NCI-H2196 treated with DMSO at 0.1 percent for 48 hours (cell line): ENCODE data around the gene SMIM13.

Source experiments
- DNase-seq: peaks from one replicate; lab custom pipeline; 2025; ENCODE audit not compliant: unreplicated experiment; lab: John Stamatoyannopoulos, UW

The SMIM13 gene

DNA sequence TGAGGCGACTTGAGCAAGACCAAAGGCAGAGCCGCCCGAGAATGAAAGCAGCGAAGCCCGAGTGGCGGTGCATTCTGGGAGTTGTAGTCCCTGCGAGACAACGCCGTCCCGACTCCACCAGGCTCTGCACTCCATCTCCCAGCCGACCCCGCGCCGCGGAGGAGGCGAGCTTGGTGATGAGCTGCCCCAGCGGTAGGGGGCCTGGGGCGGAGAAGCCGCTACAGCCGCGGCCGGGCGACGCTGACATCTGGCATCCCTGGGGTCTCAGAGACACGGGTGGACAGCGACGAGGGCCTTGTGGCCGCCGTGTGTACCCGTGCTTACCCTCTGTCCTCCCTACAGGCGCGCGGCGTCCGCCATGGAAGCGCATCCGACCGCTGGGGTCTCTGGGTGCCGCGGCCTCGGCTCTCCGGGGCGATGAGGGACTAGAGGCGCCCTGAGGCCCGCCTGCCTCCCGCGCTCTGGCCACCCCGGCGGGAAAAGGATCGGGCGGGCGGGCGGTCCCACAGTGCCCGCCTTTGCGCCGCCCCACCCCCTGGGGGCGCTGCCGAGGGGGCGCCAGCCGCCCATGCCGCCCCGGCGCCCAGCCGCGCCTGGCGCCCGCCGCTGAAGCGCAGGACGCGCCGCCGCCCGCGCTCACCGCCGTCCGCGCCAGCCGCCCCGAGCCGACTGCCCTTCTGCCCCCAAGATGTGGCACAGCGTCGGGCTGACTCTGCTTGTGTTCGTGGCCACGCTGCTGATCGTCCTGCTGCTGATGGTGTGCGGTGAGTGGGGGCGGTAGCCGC lies at the start of gene SMIM13:
SMIM13 (plus strand) TSS at position 209 of the 785 bp plus-strand sequence; CDS start at position 689, 480 bp downstream.
- peak; percentile 94 for DNase-seq

DNA sequence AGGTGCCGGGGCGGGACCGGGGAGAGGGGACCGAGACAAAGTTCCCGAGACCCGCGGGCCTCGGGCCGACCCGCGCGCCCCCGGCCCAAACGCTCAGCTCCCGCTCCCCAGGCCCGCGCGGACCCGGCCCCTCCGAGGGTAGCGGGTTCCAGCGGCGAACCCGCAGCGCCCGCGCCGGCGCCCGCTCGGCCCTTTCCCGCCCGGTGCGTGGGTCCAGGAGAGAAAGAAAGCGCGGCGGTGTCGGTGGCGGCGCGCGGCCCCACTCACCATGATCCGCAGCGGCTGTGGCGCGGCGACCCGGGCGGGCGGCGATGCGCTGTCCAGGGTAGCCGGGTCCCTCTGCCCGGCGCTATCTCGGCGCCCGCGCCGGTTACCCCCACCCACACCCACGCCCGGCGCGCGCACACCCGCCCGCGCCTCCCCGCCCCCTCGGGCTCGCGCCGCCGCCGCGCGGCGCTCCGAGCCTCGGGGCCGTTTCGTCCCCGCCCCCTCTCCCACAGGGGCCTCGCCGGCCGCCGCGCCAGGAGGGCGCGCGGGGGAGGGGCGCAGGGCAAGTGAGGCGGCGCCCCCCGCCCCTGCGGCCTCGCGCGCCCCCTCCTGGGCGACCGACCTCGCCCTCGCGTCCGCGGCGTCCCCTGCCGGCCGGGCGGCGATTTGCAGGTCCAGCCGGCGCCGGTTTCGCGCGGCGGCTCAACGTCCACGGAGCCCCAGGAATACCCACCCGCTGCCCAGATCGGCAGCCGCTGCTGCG lies 49.5 kb upstream of the SMIM13 start, which contains the start of gene ELOVL2:
ELOVL2 (minus strand) TSS at position 345 of the 751 bp plus-strand sequence; CDS start at position 270, 75 bp downstream.
- no peak for DNase-seq

DNA sequence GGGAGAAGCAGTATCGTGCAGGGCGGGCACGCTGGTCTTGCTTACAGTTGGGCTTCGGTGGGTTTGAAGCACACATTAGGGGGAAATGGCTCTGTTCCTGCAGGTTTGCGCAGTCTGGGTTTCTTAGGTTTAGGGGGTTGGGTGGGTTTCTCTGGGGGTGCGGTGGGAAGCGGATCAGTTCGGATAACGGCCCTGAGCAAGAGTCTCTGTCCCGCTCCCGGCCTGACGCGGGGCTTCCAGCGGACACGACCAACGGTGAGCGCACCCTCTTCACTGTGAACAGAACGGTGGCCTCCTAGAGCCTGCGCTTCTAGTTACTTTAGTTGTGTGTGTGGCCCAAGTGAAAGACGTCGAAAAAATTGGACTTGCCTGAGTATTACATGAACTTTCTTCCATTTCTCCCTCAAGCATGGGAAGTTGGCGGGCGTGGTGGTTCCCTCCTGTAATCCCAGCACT lies 48.9 kb upstream of the SMIM13 start:
- DNase-seq, result no peak

DNA sequence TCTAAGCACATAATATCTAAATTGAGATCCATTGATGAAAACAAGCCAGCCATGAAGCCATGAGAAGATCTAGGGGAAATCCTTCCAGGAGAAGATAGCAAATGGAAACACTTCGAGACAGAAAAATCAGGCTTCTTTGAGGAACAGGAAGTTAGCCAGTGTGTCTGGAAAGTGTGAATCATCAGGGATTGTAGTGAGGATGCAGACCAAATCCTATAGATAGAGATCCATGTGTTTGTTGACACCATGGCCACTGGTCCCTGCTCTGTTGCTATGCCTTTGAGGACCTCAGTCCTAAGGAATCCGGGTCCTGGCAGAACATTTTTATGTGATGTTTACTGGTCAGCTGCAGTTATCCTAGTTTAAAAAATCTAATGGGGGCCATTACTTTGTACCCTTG lies 42.9 kb upstream of the SMIM13 start:
- DNase-seq, result no peak

DNA sequence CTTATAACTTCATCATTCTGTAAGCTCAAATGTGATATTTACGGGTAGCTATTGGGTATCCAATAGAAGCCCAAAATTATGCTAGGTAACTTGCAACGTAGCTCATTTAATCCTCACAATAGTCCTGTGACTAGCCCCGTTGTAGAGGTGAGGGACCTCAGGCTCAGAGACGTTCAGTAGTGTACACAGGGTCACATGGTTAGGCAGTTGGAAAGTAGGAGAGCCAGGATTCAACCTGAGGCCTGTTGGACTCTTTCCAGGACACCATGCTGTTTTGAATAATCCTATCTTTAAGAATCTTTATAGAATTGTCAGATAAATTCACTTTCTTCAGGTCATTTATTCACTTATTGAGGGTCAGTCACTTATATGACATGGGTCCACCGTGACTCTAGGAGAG lies 40.3 kb upstream of the SMIM13 start:
- DNase-seq, result no peak

DNA sequence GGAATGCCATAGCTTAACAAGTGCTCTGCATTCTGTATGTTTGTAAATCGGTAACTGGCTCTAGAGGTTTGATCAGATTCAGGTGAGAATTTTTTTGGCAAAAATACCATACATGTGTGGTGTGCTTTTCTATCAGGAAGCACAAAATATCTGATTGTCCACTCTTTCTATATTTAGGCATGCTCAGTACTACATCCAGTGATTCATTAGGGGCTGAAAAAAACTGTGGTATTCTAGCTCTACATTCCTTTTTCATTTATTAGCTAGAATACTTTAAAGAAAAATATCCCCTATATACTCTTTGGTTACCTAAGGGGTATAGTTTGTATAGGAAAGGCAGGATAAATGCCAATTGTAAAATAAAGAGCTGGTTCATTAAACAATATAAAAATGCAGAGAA lies 38.9 kb upstream of the SMIM13 start:
- DNase-seq, result no peak

DNA sequence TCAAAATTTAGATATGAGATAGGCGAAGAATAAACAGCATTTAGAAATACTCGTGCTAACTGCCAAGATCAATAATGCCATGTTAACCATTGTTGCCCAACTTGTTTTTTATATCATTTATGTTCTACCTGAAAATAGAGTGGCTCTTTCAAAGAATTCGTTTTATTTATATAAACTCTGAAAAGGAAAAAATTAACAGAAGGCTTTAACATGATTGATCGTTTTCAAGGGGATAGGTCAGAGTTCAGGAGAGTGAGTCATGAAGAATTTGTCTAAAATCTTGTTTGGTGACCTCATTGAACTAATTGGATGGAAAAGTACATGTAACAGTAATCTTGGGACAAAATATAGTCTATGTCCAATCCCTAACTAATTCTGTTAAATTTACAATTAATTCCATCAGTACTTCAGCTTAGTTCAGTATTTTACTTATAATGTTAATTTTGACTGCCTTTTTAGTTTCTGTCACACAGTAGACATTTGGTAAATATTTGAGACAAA lies 38.5 kb upstream of the SMIM13 start:
- DNase-seq, result no peak

DNA sequence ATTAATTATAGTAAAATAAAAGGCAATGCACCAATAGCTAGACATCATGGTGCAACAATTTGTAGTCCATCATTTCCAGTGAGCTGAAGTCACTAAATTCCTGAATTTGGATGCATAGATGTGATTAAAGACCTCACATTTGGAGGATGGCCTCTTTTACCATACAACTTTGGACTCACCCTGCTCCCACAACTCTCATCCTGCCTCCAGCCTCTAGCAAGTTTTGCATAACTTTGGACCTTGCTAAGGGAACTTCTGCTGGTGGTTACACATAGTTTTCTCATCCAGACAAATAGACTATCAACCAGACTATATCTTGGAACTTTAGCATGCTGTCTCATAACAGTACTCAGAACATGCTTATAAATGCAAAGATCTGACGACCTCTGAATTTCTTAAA lies 36.8 kb upstream of the SMIM13 start:
- no peak for DNase-seq

DNA sequence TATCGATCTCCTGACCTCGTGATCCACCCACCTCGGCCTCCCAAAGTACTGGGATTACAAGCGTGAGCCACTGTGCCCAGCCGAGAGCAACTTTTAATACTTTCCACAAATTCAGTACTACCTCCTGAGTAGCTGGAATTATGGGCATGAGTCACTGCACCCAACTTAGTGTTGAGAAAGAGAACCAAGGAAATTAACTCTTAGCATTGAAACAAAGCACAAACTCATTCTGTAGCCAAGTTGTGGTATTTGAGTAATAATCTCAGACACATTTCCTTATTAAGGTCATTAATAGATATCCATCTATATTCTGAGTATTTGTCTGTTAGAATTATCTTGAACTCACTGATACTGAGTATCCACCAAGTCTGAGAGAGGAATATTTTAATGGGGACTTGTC lies 35.2 kb upstream of the SMIM13 start:
- DNase-seq, result no peak

DNA sequence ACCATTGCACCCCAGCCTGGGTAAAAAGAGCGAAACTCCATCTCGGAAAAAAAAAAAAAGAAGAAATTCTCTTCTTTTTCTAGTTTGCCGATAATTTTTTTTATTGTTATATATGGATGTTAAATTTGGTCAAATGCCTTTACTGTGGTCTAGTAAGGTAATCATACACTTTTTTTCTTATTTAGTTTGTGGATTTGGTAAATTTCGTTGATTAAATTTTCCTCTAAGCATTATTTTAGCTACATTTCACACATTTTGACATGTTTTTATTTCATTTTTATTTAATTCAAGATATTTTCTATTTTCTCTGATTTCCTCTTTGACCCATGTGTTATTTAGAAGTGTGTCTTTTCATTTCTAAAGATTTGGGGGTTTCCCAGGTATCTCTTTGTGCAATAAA lies 31.6 kb upstream of the SMIM13 start:
- DNase-seq, result no peak

DNA sequence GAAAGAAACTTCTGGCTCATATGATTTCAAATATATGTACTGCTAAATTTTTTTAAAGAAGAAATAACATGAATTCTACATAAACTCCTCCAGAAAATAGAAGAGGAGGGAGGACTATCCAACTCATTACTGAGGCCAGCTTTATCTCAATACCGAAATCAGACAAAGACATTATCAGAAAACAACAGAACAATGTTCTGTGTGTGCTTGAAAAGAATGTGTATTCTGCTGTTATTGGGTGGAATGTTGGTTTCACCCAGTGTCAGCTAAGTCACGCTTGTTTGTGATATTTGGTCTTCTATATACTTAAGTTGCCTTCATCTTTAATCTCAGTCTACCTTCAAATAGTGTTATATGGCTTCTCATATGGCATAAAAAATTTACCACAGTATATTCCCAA lies 30.9 kb upstream of the SMIM13 start:
- no peak for DNase-seq

DNA sequence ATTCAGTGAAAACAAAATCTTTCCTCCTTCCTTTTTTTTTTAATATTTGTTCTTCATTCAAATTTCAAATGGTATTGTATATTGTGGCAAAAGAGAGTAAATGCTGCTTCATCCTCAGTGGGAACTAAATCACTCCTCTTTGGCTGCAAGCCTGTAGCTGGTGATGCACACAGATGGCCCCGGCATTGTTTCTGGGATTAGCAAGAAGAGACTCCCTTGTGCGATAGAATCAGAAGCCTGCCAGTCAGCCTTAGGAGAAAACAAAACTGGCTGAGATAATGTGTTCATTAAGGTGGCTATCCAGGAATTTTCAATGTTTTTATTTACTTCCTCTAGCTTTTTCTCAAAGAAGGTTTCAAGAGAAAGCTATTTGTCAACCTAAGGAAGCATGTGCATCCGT lies 28.8 kb upstream of the SMIM13 start:
- no peak for DNase-seq

DNA sequence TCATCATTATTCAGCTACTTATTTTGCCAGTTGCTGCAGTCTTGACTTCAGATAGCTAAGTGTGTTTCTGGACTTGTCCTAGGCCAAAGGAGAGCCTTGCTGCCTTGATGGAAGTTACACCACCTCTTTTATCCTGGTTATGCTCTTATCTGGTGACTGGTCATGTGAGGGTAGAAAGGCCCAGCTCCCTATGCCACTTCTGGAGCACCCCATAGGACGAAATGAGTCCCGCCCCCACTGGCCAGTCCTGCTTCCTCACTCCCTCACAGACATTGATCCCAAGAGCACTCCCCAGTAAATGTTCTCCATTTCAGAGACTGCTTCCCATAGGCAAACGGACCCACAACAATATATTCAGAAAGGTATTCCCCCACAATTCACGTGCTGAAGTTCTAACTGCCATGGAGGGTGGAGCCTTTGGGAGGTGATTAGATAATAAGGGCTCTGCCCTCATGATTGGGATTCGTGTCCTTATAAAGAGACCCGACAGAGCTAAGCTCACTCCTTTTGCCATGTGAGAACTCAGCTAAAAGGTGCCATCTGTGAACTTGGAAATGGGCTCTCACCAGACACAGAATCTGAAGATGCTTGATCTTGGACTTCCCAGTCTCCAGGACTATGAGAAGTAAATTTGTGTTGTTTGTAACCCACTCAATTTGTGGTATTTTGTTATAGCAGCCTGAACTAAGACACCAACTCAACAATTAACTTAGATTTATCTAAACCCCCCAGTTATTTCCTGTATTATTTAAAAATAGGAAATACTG lies 28.0 kb upstream of the SMIM13 start:
- no peak for DNase-seq

DNA sequence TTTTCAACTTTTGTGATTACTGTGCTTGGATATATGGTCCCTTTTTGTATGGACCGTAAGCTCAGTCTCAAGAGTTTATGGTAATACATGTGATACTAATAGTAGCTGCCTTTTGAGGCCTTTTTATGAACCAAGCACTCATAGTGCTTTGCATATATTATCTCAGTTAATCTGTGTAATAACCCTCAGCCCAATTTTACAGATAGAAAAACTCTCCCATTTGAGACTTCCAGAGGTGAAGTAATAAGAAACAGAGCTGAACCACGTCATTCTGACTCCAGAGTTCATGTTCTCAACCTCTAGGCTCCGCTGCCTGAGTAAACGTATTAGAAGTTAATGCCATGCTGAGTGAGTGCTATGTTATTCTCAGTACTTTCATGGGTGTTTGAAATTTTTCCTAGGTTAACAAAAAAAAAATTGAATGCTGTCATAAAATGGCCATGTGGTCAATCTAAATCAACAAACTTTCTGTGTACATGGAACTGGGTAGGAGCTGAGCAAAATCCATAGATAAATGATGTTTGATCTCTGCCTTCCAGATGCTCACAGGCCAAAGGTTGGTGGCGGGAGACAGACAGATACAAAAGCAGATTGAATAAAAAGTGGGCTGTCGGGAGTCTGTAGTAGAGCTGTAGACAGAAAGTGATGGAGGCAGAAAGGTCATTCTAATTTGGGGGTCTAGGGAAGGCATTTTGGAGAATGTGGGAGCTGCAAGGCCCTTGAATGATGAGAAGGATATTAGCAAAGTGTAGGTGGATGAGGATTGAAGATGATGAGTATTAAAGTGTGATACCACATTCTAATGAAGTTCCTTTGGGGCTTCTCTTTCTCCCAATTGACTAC lies 26.9 kb upstream of the SMIM13 start:
- DNase-seq, result no peak

DNA sequence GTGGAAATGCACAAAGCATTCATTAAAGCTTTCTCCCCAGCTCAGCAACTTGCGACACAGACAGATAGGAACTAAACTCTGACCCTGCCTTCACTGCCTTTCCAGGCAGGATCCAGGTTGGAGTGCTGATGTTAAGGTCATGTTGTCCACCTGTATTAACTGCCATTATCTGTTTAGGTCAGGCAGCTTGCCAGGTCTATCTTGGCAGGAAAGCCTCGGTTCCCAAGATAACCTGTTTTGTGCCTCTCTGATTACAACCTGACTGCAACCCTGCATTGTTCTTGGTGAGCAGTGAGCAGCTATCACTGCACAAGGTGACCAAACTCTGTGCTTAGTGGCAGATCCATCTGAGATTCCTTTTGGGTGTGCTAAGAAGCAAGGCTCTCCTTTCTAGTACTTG lies 26.3 kb upstream of the SMIM13 start:
- peak; percentile 79 for DNase-seq

DNA sequence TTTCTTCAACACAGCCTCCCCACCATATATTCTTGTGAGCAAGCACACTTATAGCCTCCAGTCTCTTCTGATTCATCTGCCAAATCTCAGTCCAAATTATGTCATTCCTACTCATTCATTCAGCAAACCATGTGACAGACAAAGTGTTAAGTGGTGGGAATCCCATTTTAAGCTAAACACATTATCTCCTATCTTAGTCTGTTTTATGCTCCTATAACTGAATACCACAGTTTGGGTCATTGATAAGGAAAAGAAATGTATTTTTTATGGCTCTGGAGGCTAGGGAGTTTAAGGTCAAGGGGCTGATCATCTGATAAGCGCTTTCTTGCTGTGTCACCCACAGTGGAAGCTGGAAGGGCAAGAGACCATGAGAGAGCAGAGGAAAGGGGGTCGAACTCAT lies 23.9 kb upstream of the SMIM13 start:
- no peak for DNase-seq

DNA sequence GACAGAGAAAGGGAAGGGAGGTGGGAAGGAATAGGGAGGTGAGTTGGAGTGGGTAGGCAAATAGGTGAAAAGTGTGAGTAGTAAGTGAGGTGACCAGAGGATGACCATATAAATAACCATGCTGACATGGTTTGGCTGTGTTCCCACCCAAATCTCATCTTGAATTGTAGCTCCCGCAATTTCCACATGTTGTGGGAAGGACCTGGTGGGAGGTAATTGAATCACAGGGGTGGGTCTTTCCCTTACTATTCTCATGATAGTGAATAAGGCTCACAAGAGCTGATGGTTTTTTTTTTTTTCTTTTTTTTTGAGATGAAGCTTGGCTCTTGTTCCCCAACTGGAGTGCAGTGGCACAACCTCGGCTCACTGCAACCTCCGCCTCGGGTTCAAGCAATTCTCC lies 21.5 kb upstream of the SMIM13 start:
- no peak for DNase-seq

DNA sequence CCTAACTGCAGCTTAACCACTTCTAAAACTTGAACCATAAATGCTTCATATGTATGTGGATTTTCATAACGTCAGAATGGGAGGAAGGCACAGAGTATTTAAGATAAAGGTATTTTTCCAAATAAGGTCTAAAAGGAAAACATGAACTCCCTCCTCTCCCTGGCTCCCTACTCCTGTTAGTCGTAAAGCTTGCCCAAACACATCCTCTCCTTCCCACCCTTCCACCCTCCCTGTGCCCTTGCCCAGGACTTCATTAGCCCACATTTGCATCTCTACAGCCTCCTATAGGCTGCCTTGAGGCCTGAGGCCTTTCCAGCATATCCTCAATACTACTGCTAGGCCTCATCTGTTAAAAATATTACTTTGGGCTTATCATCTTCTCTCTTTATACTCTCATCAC lies 17.1 kb upstream of the SMIM13 start:
- DNase-seq, result no peak

DNA sequence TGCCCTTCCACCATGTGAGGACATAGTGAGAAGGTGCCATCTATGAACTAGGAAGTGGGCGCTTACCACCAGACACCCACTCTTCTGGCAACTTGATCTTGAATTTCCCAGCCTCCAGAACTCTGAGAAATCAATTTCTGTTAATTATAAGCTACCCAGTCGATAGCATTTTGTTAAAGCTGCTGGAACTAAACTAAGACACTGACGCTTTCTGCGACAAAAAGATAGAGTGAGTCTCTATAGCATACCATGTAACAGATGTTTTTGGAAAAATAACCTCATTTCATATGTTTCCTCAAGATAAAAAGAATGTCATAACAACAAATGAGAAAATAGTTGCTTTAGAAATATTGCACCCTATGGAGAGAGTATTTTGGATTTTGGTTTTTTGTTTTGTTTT lies 15.4 kb upstream of the SMIM13 start:
- no peak for DNase-seq

DNA sequence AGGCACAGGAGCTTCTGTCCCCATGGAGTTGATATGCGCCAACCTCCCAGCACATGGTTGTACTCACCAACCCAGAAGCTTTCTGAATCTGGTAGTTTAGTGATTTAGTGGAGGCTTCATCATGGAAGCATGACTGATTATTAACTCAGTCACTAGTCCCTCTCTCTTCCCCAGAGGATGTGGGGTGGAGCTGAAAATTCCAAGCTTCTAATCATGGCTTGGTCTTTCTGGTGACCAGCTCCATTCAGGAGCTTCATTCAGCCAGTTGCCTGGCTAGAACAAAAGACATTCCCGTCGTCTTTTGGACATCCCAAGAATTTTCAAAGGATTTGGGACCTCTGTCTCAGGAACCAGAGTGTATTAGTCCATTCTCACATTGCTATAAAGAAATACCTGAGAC lies 13.3 kb upstream of the SMIM13 start:
- no peak for DNase-seq
